GM12875 (cell line): Measurements from ENCODE around the gene GOLGA5.

Experiments used
- H3K4me3 ChIP-seq: one replicate; pipeline ENCODE4 v1.5.1; 2011; ENCODE audit warnings: low read depth, low read length, control low read depth
- TF ChIP-seq, protein P1 (sequence below): IDR thresholded peaks from 2 replicates; pipeline ENCODE4 v1.5.1; 2011; ENCODE audit warnings: low read depth, mild to moderate bottlenecking, control low read depth, inconsistent platforms, low read length, moderate library complexity, borderline replicate concordance; ENCODE audit not compliant: insufficient read depth

Gene GOLGA5

DNA sequence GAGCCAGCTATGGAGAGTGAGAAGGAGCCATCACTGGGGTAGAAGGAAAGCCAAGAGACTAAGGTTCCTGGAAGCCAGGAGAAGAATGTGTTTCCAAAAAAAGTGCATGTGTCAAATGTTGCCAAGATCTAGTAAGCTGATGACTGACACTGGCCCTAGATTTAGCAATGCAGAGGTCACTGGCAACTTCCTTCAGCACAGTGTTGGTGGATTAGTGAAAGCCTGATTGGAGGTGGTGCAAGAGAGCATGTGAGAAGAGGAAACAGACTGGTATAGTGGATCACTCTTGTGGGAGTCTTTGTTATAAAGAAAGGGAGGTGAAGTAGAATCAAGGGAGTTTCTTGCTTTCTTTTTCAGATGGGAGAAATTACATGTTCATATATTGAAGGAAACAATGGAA is 94.8 kb downstream of the GOLGA5 start:
- H3K4me3 ChIP-seq: no peak overlapping the region
- TF ChIP-seq, protein P1, sequence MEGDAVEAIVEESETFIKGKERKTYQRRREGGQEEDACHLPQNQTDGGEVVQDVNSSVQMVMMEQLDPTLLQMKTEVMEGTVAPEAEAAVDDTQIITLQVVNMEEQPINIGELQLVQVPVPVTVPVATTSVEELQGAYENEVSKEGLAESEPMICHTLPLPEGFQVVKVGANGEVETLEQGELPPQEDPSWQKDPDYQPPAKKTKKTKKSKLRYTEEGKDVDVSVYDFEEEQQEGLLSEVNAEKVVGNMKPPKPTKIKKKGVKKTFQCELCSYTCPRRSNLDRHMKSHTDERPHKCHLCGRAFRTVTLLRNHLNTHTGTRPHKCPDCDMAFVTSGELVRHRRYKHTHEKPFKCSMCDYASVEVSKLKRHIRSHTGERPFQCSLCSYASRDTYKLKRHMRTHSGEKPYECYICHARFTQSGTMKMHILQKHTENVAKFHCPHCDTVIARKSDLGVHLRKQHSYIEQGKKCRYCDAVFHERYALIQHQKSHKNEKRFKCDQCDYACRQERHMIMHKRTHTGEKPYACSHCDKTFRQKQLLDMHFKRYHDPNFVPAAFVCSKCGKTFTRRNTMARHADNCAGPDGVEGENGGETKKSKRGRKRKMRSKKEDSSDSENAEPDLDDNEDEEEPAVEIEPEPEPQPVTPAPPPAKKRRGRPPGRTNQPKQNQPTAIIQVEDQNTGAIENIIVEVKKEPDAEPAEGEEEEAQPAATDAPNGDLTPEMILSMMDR: no peak
